K562 (cell line): Measurements from ENCODE around the gene GABRB1.

Source experiments
- BRCA1 ChIP-seq, 2 experiments: fragments of 450-650 bp in 1 of 2; sonication (generic) in 1 of 2; formaldehyde crosslinking in 1 of 2; IDR thresholded peaks; 2 replicates each; pipeline versions ENCODE4 v1.5.0 to v1.6.1; 2017 to 2020; ENCODE audit warnings: mild to moderate bottlenecking in 1 of 2, missing genetic modification reagents in 1 of 2
- CBX5 ChIP-seq: IDR thresholded peaks from 2 replicates; pipeline ENCODE4 v1.6.1; 2014; ENCODE audit warnings: low read depth, borderline replicate concordance
- FUS ChIP-seq: fragments of 200-400 bp; formaldehyde crosslinking; optimal IDR thresholded peaks from 2 replicates; pipeline ENCODE3; 2017; ENCODE audit warnings: low read depth, low read length
- HDAC2 ChIP-seq: fragments of 450-650 bp; IDR thresholded peaks from 2 replicates; pipeline ENCODE4 v1.6.1; 2016; ENCODE audit warnings: mild to moderate bottlenecking
- SMC3 ChIP-seq: conservative IDR thresholded peaks from 2 replicates; pipeline ENCODE4 v1.6.1; 2011; ENCODE audit warnings: low read depth, low read length, improper control_type of control experiment; ENCODE audit not compliant: insufficient read depth
- TAF1 ChIP-seq: IDR thresholded peaks from 2 replicates; pipeline ENCODE4 v1.6.1; 2011; ENCODE audit warnings: mild to moderate bottlenecking, low read length, moderate library complexity; ENCODE audit not compliant: insufficient read depth, control insufficient read depth, severe bottlenecking; ENCODE audit errors: extremely low read depth
- TCF7L2 ChIP-seq: fragments of 150-350 bp; IDR thresholded peaks from 2 replicates; pipeline ENCODE4 v1.6.1; 2016; ENCODE audit warnings: low read depth, mild to moderate bottlenecking, low read length, moderate library complexity
- TF ChIP-seq, protein P1 (sequence below): fragments of 250-450 bp; sonication (Bioruptor Pico); IDR thresholded peaks from 2 replicates; pipeline ENCODE4 v1.8.0; 2022; ENCODE audit warnings: moderate library complexity, mild to moderate bottlenecking, inconsistent platforms
- TF ChIP-seq, protein P2 (sequence below): sonication (generic); formaldehyde crosslinking; IDR thresholded peaks from 2 replicates; pipeline ENCODE4 v1.8.0; 2022; ENCODE audit warnings: mild to moderate bottlenecking, missing genetic modification reagents
- TF ChIP-seq, protein P3 (sequence below): fragments of 250-450 bp; sonication (Bioruptor Pico); IDR thresholded peaks from 2 replicates; pipeline ENCODE4 v1.5.0; 2021

DNA sequence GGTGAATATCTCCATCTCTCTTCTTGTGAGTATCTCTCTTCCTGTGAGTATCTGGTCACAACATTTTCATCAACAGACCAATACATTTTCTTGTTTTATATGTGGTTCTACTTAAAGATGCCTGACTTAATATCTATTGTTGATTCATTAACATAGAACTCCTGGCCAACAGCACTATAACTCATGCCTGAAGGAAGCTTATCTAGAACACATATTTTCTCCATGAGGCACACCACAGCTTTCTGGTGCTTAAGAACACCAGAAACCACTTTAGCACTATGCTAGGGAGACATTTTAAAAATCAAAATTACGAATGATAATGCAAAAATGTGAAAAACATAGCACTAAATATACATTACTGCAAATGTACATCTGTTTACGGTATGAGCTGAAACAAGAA is 190.4 kb downstream of the GABRB1 start:
- TF ChIP-seq CBX5 (no peak), FUS (no peak), SMC3 (no peak), TAF1 (no peak), HDAC2 (no peak), BRCA1 (IDR thresholded peaks at IDR 0.05) (no peak), BRCA1 (CRISPR knock-in tag; IDR thresholded peaks at IDR 0.05) (no peak), TCF7L2 (no peak)
- TF ChIP-seq, protein P1, sequence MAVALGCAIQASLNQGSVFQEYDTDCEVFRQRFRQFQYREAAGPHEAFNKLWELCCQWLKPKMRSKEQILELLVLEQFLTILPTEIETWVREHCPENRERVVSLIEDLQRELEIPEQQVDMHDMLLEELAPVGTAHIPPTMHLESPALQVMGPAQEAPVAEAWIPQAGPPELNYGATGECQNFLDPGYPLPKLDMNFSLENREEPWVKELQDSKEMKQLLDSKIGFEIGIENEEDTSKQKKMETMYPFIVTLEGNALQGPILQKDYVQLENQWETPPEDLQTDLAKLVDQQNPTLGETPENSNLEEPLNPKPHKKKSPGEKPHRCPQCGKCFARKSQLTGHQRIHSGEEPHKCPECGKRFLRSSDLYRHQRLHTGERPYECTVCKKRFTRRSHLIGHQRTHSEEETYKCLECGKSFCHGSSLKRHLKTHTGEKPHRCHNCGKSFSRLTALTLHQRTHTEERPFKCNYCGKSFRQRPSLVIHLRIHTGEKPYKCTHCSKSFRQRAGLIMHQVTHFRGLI (CRISPR knock-in tag) = no peak
- TF ChIP-seq, protein P2, sequence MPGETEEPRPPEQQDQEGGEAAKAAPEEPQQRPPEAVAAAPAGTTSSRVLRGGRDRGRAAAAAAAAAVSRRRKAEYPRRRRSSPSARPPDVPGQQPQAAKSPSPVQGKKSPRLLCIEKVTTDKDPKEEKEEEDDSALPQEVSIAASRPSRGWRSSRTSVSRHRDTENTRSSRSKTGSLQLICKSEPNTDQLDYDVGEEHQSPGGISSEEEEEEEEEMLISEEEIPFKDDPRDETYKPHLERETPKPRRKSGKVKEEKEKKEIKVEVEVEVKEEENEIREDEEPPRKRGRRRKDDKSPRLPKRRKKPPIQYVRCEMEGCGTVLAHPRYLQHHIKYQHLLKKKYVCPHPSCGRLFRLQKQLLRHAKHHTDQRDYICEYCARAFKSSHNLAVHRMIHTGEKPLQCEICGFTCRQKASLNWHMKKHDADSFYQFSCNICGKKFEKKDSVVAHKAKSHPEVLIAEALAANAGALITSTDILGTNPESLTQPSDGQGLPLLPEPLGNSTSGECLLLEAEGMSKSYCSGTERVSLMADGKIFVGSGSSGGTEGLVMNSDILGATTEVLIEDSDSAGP (CRISPR knock-in tag) = no peak
- TF ChIP-seq, protein P3, sequence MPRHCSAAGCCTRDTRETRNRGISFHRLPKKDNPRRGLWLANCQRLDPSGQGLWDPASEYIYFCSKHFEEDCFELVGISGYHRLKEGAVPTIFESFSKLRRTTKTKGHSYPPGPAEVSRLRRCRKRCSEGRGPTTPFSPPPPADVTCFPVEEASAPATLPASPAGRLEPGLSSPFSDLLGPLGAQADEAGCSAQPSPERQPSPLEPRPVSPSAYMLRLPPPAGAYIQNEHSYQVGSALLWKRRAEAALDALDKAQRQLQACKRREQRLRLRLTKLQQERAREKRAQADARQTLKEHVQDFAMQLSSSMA (CRISPR knock-in tag) = no peak
